GM21825 (cell line): ENCODE measurements around the gene PIK3C2B.

Experiments used
- ATAC-seq: cut with Tn5 transposase; IDR thresholded peaks from one replicate; pipeline ENCODE4 v1.9.1; 2021; ENCODE audit warnings: mild to moderate bottlenecking, moderate library complexity; ENCODE audit not compliant: unreplicated experiment

The PIK3C2B gene

DNA sequence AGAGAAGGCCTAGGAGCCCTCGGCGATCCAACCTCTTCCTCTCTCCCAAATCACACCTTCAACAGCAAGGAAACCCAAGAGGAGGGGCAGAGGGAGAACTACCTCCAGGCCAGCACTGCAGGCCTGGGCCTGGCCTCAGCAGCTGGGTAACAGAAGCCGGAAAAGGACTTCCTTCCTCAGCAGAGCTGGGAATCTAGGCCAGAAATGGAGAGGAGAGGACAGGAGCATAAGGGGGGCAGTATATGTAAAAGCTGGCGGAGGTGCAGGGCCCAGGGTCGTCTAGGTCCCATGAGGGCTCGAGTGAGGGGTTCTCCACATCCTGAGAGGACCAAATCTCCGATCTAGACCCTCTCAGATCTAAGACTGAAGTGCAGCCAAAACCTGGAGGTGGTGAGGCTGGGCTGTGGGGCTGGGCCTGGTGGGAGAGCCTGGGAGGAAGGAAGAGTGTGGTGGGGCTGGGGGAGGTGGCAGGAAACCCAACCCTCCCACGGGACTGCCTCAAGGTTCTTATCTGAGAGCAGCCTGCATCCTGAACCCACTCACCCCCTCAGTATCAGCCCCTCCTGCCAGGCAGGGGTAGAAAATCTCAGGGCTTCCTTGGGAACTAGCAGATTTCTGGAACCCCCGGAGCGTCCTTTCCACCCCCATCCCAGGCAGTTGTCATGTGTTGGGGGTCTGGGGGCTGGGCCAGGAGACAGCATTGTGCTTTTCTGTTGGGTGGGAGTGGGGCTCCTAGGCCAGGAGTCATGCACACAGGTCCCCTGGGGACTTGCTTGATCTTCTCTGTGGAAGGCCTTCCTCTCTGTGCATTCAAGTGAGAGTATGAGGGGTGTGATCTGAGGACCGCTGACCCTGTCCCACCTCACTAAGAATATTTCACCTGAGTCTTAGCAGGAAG is 33.0 kb downstream of the PIK3C2B start:
- ATAC-seq, result no peak

DNA sequence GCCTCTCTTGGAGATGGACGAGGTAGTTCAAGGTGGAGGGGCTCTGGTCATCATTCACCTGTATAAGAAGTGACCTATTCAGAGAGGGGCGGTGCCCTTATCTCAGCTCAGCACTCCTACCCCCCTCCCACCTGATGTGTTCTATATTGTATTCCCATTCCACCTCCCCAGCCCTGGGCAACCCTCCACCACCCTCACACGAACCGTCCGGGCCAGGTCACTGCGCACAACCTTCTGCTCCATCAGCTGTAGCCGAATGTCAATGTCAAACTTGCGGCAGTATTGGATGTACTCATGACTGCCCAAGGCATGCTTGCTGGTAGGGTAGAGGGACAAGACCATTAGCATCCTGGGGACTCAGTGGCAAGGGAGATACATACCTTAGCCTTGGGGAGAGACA is 34.3 kb downstream of the PIK3C2B start:
- no peak for ATAC-seq

DNA sequence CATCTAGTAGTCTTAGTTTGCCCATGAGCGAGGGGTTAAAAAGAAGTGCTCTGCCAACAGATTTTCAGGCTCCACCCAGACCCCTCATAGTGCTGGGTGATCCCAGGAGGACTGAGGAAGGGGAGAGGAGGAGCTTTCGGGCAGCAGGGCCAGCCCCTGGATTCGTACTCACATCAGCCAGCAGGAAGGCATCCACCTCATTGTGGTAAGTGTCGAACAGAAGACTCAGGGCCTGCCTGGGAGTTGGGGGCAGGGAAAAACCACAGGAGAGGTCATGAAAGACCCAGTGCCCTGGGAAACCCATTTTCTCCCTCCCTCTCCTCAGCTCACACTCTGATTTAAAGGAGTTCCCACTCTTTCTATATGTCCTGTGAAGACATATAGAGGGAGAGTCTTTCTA is 34.9 kb downstream of the PIK3C2B start:
- ATAC-seq, result no peak

DNA sequence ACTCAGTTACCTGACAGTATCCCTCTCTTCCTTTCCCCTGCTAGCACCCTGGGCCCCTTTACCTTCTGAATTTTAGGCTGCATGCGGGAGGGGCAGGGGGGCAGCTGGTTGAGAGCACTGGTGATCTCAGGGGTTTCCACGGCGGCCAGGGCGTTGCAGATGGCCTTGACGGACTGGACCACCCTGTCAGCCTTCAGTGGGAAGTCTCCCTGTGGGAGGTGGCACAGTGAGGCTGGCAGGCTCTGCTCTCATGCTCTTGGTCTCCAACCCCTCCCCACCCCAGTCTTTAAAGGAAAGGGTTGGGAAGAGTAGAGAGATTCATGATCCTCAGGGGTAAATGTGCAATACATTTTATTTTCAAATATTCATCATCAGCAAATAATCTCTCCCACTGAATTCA is 36.9 kb downstream of the PIK3C2B start:
- ATAC-seq, result no peak

DNA sequence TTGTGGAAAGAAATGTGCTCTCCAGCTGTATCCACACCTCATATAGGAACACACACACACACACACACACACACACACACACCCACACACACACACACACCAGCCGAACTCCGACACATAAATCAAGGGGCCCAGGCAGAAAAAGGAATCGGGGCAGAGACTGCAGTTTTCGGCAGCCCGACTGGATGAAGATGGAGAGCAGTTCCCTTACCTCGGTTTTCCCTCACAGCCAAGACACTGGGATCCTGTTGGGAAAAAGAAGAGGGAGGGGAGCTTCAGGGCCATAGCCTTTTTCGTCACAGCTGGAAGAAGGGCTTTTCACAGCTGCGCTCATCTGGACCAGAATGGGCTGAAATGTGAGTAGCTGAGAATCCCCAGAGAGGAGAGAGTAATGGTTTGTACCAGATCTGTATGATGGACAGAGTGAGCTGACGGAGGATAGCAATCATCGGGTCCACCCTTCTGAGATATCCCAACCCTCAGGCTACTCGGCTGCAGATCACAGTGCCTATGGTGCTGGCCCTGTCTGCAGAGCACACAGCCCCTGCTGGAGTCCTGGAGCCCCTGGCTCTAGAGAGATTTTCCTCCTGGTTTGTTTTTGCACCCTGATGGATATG is 37.7 kb downstream of the PIK3C2B start:
- no peak for ATAC-seq

DNA sequence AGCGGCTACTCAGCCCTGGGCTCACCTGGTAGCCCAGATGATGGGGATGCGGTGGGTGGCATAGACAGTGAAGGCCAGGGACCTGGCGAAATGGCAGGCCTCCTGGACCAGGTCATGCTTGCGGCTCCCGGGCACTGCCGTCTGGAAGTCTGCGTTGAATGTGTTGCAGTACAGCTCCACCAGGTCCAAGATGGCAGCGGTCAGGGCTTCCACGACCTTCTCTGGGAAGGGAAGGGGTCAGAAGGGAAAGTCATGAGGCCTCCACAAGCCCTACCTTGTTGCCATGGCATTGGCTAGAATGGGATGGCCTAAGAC is 38.8 kb downstream of the PIK3C2B start:
- no peak for ATAC-seq

DNA sequence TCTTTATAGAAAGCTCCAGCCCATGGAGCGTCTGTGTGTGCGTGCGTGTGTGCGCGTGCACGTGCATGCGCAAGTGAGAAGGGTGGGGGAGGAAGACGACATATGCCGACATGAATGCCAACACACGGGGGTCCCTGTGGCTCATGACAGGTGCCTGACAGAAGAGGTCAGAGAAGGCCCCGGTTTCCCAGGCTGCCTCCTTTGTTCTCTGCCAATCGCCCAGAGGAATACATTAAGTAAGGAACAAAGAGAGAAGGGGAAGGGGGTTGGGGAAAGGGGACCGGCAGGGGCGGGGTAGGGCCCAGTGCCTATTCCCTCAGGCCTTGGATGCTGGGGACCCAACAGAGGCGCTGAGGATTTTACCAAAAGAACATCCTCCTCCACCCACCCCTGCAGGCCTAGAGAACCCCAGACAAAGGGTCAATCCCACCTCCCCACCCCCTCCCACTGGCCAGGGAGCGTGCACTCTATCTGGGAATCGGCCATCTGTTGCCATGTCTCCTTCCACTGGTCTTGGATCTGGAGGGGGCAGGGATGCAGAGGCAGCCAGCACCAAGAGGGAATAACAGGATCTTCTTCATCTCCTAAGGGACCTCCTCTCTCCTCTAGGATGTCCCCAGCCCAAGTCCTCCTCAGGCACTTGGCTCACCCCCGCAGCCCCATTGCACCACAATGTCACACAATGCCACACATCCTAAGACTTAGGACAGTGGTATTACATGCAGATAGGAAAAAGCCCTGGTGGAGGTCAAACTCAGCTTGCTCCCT is 39.4 kb downstream of the PIK3C2B start:
- ATAC-seq, result no peak

DNA sequence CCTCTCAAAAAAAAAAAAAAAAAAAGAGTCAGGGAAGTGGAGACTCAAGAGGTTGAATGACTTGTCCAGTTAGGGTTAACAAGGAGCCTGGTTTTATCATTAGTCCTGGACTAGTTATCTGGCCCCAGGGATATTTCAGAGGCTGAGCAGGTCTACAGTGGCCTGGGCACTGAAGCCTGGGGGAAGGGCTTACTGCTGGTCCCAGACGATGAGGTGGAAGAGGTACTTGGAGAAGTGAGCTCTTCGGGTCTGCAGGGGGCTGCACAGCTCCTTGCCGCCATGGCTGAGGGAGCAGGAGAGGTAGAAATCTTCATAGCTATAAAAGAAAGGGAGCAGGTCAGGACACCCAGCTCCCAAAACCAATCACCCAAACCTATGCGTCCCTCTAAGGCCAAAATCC is 40.1 kb downstream of the PIK3C2B start:
- ATAC-seq, result no peak

DNA sequence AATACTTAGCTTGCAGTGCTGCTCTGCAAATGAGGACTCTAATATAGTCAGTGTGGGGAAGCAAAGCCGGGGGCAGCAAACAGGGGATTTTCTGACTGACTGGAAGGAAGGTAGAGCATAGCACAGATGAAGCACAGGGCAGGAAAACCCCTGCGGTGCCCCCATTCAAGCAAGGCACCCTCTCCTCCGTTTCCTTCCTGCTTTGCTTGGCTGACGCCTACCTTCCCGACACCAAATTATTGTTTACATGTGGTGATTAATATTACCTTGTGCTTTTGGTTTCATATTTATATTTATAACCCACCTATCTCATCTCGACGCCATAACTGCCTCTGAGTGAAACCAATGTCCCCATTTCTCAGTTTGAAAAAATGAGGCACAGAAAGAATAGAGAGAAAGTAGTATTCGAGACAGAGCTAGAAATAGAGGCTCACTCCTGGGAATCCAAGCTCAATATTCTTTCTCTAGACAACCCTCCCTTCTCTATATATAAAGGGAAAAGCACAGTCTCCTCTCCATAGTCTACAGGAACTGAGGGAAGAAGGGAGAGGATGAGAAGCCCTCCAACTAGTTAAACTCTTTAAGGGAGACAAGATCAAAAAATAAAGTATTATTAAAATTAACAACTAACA is 41.3 kb downstream of the PIK3C2B start:
- peak; percentile 53 for ATAC-seq

DNA sequence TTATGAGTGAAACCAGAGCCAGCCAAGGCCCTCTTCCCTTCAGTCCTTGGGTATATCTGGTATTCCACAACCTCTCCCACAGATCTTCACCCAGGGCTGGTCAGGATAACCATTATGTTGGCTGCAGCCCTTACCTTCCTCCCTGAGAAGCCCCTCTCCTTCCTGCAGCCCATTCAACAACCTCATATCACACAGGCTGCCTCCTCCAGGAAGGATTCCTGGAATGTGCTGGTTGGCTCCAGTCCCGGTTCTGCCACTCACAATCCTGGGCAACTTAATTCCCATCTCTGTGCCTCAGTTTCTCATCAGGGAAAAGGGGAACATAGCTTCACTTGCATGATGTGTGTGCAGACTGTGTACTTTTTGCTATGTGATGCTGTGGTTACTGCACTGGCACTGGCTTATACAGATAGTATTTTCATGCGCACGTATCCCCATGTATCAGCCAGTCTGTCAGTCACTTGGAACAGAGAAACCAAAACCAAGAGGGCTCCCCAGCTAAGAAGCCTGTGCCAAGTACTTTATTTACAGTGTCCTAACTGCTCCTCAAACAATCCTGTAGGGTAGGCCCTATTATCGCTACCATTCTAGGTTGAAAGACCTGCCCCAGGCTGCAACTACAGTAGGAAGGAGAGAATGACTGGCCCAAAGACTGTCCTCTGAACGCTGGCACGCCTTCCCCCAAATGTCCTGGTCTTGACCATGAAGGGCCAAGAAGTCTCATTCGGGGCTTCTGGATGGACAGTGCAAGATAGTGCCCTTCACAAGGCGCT is 43.1 kb downstream of the PIK3C2B start:
- ATAC-seq, result no peak

DNA sequence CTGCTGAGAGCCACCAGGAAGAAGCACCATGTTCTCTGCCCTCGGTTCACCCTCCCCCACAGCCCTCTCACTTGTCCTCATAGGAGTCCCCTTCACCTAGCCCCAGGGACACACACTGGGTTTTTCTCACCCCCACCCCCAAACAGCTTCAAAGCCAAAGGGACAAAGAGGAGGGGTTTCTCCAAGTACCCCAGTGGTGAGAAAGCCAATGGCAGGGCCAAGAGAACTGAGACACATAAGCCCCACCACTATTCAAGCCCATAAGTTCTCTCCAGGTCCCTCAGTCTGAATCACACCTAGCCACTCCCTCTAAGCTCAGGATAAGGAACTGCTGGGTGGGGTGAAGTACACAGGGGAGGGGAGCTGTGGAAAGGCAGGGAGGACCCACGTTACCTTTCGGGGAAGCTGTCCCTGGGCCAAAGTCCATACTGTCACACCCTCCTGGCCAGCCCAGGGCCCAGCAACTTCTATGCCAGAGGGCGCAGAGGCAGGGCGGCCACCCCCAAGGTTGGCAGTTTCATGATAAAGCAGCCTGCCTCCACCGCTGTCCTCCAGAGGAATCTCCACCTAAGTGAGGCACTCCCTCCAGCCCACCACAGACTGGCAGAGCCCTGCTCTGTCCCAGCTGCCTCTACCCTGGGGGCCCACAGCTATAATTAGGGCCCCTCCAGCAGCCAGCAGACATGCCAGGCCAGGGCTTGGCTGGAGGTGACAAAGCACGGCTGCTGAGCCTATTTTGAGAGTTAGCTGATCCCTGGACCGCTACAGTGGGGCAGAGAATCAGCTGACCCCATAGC is 43.9 kb downstream of the PIK3C2B start:
- ATAC-seq, result no peak

DNA sequence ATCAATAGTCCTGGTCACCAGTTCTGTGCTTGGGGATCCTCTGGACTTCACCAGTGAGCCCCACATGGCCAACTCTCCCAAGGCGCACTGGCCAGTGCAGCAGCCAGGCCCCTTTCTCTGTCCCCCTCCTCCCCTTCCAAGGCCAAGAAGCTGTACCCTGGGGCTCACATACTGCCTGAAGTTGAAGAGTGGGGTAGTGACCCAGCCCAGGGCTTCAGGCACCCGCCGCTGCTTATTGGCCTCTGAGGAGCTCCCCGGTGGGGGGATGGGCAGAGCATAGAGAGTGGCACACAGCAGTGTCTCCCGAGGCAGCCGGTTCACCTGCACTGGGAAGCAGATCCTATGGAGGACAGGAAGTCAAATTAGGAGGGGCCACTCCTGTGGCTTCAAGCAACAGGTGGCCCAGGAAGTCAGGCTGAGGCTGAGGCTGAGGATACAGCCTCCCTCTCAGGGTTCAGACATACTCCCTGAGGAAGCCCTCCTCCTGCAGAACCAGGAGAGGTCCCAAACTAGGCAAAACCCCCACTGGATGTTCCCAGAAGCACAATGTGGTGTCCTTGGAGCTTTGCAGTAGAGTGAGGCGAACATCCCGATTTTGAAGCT is 44.8 kb downstream of the PIK3C2B start:
- no peak for ATAC-seq

DNA sequence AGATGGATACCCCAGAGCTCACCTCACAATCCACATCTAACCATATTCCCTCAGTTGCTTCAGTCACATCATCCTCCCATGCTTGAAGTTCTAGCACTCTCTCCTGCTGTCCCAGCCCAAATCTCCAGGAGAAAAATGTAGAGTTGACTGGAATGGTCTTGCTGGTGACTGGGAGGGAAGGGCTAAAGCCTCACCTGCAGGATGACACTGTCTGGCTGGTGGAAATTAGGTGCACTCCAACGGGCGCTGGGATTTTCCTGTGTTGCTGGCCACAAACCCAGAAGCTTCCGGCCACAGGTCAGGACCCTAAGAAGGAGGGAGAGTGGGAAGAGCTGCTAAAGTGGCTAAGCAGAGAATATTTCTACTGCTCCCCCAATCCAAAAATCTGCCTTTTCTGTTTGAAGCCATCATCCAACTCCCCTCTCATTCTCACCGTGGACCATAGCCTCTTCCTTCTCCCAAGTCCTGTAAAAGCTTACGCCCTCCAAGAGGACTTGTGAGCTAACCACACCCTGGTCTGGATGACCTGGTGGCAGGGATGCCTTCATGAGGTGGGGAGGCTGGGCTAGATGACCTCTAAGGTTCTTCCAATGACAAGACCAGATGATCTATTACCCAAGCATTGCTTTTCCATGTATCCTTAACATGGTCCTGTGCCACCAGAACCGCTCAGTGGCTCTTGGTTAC is 45.5 kb downstream of the PIK3C2B start:
- no peak for ATAC-seq

DNA sequence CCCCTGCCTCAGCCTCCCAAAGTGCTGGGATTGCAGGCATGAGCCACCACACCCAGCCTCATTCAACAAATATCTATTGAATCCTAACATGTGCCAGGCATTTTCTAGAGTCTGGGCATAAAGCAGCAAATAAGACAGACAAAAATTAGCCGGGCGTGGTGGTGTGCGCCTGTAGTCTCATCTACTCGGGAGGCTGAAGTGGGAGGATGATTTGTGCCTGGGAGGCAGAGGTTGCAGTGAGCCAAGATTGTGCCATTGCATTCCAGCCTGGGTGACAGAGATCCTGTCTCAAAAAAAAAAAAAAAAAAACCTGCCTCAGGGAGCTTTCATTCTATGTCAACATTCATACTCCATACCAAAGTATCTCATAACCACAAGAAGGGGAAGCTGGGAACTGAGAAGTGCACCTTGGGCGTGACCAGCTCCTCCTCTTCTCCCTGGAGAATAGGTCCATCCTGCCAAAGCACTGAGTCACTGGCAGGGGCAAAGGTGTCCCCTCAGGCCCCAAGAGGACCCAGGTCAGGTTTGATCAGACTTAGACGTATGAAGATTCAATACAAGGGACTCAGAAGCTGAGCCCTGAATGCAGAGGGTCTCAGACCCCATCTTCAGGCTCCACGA is 46.2 kb downstream of the PIK3C2B start:
- ATAC-seq, result no peak

DNA sequence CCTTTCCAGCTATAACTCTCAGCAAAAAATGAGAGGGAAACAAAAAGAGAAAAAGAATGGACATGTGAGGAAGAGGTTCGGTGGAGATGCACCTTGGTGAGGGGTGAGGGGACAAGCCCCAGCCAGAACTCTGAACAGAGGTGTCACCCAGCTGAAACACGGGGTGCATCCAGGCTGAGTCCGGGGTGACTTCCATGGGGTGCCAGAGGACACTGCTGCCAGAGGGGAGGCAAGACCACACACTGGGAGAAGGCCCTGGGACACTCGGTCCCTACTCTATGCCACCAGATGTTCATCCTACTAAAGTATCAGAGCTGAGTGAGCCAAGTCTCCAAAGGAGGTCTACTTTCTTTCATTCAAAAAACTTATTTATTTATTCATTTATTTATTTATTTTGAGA is 46.9 kb downstream of the PIK3C2B start:
- ATAC-seq, result no peak

DNA sequence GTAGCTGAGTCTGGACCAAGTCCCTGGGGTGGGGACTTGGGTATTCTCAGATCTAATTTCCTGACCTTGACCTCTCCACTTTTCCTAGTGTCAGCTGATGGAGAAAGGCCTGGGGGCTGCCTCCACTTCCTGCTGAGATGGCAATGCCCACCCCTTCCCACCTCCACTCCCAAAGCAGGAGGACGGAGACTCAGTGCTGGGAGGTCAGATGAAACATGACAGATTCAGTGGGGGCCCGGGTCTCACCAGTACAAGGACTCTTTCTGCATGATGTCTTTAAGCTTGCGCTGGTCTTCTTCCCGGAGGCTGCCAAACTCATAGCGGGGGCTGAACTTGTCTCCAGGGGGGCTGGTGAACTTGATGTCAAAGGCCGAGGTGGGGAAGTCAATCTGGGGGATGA is 47.4 kb downstream of the PIK3C2B start:
- ATAC-seq, result no peak

DNA sequence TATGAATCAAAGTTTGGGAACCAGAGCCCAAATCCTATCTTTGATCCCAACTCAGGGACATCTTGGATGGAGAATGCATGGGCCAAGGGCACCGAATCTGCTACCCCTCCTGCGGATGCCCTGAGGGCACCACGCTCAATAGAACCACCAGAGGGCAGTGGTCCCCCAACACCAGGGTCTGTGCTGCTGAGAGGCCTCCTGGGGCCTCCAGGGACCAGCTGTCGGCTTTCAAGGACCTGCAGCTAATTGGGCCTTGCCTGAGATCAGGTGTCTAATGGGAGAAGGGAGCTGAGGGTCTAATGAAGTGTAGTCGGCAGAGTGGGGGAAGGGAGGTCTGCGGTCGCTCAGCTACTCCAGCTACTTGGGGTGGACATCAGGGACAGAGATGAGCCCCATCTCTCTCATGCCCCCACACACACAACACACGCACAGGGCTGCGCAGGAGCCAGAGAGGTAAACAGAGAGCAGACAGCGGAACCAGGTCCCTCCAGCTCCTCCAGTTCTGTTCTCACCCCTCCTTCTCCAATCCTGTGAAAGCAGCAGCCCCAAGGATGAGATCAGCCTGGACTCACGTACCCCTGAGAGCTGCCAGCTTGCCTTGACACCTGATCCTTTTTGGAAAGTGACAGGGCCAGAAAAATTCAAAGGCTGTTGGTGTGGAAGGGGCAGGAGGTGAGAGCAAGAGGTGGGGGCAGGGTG is 48.0 kb downstream of the PIK3C2B start:
- ATAC-seq, result no peak

DNA sequence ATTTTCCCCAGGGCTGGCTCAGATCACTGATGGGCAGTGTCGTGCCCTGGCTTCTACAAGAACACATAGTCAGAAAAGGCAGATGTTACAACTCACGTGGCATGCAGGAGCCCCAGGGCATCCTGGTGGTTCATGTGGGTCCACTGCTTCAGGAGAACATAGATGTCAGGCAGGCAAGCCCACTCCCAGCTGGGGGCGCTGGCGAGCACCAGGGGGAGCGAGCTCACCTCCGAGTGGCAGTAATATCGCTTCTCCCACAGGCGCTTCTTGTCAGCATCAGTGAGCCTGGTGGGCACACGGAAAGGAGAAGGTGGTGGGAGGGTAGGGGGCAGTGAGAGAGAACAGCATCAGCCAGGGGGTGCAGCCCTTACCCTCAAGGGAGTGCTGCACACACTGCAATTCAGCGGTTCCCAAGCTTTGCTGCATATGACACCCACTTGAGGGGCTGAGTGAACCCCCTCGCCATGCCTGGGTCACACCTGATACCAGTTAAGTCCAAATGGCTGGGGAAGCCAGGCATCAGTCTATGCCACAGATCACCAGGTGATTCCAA is 48.7 kb downstream of the PIK3C2B start:
- no peak for ATAC-seq
